ENCODE results near the gene PRDM2. TPM values are rescaled to one million over a fixed set of nuclear protein-coding genes. Genes with fewer than 3 reads are reported as not detected.

The PRDM2 gene
- total RNA-seq, 1 donor from 2014 or later, result 44.3 TPM

DNA sequence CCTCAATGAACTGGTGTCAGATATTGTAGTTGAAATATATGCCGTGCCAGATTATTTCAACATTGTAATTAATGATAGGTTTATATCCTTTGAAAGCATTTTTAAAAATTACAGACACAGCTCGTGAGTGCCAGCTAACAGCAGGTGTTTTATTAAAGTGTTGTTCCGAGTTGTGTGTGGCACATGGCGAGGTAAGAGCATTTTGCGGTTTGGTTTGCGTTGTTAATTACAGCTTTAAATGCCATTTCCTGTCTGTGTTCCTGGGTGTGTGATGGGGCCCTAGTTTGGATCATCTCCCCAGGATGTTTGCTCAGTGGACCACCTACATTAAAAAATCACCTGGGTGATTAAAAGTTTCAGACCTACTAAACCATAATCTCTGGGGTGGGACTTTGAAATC, 97.4 kb downstream of the PRDM2 start:
- no peak overlapping the region for H3K4me3 Mint-ChIP-seq (ENCODE audit: low read depth)
- no peaks in the 10 kb centered on the region for H3K4me1 Mint-ChIP-seq (ENCODE audit: low read depth)
- no peaks in the 10 kb centered on the region for H3K27me3 Mint-ChIP-seq
- TF ChIP-seq, protein P1, sequence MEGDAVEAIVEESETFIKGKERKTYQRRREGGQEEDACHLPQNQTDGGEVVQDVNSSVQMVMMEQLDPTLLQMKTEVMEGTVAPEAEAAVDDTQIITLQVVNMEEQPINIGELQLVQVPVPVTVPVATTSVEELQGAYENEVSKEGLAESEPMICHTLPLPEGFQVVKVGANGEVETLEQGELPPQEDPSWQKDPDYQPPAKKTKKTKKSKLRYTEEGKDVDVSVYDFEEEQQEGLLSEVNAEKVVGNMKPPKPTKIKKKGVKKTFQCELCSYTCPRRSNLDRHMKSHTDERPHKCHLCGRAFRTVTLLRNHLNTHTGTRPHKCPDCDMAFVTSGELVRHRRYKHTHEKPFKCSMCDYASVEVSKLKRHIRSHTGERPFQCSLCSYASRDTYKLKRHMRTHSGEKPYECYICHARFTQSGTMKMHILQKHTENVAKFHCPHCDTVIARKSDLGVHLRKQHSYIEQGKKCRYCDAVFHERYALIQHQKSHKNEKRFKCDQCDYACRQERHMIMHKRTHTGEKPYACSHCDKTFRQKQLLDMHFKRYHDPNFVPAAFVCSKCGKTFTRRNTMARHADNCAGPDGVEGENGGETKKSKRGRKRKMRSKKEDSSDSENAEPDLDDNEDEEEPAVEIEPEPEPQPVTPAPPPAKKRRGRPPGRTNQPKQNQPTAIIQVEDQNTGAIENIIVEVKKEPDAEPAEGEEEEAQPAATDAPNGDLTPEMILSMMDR (IDR thresholded peaks at IDR 0.05; ENCODE audit: unreplicated experiment), result no peak
- DNase-seq (ENCODE audit: low spot score, unreplicated experiment), result no peak
- no peak overlapping the region for H3K27ac Mint-ChIP-seq
- H3K36me3 Mint-ChIP-seq (ENCODE audit: insufficient read depth), result peaks cover 8% of the 10 kb centered on the region
- no peaks in the 10 kb centered on the region for H3K9me3 Mint-ChIP-seq (ENCODE audit: low read depth)

DNA sequence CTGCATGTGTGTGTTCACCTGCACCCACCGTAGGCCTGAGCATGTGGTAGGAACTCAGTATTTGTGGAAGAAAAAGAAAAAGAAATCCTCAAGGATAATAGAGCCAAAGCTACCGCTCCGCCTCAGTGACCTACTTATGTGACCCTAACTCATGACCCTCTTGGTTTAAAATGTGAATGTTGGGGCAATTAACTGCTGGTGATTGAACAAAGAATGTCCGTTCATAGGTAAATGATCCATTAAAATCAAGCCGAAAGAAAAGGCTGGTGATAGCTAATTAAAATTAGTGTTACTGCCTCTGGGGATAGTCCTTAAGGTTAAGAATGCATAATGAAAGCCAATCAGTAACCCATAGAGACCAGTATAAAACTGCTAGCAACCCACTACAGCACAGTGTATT, 98.1 kb downstream of the PRDM2 start:
- Mint-ChIP-seq H3K27ac (no peak overlapping the region), H3K36me3 (ENCODE audit: insufficient read depth) (peaks cover 8% of the 10 kb centered on the region), H3K27me3 (no peaks in the 10 kb centered on the region), H3K9me3 (ENCODE audit: low read depth) (no peaks in the 10 kb centered on the region), H3K4me3 (ENCODE audit: low read depth) (no peak overlapping the region), H3K4me1 (ENCODE audit: low read depth) (no peaks in the 10 kb centered on the region)
- TF ChIP-seq, protein P1 (IDR thresholded peaks at IDR 0.05; ENCODE audit: unreplicated experiment), result no peak
- DNase-seq (ENCODE audit: low spot score, unreplicated experiment), result no peak

DNA sequence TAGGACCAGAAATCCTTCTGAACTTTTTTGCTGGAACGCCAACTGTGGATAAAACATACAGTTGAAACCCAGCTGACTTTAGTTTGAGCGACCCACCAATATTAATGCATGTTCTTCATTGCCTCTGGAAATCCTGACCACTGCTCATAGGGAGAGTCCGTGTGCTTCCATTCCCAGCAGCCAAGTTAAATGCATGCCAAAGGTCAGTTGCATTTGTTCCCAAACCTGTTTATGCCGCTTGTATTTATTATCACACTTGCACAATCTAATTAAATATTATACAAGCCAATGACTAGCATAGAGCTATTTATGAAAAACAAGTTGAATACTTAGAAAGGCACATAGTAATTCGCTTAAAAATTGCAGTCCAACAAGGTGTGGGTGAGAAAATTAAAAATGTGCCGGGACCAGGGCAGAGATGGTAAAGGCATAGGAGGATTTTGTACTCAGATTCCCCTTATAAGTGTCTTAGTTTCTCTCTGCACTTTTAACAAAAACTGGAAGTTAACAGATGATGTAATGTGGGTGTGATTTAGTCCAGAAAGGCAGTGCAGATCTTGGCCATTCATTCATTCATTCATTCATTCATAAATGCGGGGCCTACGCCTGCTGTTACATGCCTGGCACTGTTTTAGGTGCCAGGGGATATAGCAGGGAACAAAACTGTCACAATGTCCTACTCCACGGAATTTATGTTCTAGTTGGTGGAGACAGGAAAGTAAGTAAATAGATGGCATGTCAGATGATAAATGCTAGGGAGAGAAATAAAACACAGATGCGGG, 99.7 kb downstream of the PRDM2 start:
- Mint-ChIP-seq H3K27me3 (no peaks in the 10 kb centered on the region), H3K9me3 (ENCODE audit: low read depth) (no peaks in the 10 kb centered on the region), H3K4me3 (ENCODE audit: low read depth) (no peak overlapping the region), H3K4me1 (ENCODE audit: low read depth) (no peaks in the 10 kb centered on the region), H3K36me3 (ENCODE audit: insufficient read depth) (peaks cover under 1% of the 10 kb centered on the region), H3K27ac (no peak overlapping the region)
- DNase-seq (ENCODE audit: low spot score, unreplicated experiment), result no peak
- TF ChIP-seq, protein P1 (IDR thresholded peaks at IDR 0.05; ENCODE audit: unreplicated experiment), result no peak

DNA sequence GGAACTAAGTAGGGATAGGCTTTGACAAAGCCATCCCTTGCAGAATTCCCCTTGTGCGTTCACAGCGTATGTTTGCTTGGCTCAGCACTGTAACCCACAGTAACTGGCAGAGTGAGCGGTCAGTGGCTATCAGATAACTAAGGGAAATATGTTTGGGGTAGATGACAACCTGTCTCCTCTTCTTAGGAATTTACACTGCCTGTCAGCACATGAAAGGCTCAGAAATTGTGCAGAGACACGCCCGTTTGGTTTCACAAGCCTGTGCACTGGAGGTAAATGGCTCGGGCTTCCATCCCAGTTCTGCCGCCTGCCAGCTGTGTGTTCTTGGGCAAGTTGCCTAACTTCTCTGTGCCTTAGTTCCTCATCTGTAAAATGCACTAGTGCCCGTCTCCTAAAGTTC, 101.2 kb downstream of the PRDM2 start:
- Mint-ChIP-seq H3K36me3 (ENCODE audit: insufficient read depth) (no peaks in the 10 kb centered on the region), H3K27ac (no peak overlapping the region), H3K27me3 (no peaks in the 10 kb centered on the region), H3K4me1 (ENCODE audit: low read depth) (no peaks in the 10 kb centered on the region), H3K9me3 (ENCODE audit: low read depth) (no peaks in the 10 kb centered on the region), H3K4me3 (ENCODE audit: low read depth) (no peak overlapping the region)
- no peak for DNase-seq (ENCODE audit: low spot score, unreplicated experiment)
- TF ChIP-seq, protein P1 (IDR thresholded peaks at IDR 0.05; ENCODE audit: unreplicated experiment), result no peak

DNA sequence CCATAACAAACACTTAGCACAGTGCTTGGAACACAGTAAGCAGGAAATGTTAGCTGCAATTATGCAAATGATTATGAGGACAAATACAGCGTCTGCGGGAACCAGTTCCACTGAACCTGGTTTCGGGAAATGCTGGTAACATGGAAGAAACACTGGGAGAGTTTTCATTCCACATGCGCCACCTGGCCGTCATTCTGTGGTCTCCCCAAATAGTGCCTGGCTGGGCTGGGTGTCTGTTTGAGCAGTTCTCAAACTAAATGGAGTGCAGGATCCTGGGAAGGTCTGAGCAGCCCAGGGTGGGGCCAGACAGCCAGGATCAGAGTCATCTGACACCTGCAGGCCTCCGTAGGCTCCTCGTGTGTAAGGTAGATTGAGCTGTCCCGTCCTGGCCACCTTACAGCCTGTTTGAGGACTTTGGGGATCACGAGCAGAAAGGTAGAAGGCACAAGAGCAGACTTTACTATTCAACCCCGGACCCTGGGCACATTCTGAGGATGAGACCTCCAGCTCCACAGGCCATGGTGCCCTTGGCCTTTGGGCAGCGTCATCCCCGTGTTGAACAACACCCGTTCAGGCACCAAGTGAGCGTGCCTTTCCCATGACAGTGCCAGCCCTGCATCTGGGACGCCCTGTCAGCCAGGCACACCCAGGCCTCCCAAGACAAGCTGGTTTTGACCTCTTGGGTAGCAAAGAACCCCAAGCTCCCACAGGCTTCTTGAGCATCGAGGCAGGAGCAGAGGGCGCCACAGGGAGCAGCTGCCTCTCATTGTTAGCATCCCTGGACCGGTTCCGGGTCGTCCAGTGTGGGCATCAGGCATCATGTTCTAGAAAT, 101.9 kb downstream of the PRDM2 start:
- H3K4me1 Mint-ChIP-seq (ENCODE audit: low read depth), result no peaks in the 10 kb centered on the region
- no peaks in the 10 kb centered on the region for H3K9me3 Mint-ChIP-seq (ENCODE audit: low read depth)
- TF ChIP-seq, protein P1 (IDR thresholded peaks at IDR 0.05; ENCODE audit: unreplicated experiment), result no peak
- no peak overlapping the region for H3K27ac Mint-ChIP-seq
- no peaks in the 10 kb centered on the region for H3K36me3 Mint-ChIP-seq (ENCODE audit: insufficient read depth)
- H3K4me3 Mint-ChIP-seq (ENCODE audit: low read depth), result no peak overlapping the region
- H3K27me3 Mint-ChIP-seq, result no peaks in the 10 kb centered on the region
- DNase-seq (ENCODE audit: low spot score, unreplicated experiment), result no peak
